IMR-90 (cell line): ENCODE measurements around the gene TOGARAM1. TPM values are rescaled to one million over a fixed set of nuclear protein-coding genes. Genes with fewer than 3 reads are reported as not detected.

Experiments used
- ATAC-seq: fragments of 200-7000 bp; cut with Tn5 transposase; 2 replicates; pipeline ENCODE4 v1.9.1; 2020; ENCODE audit warnings: low read depth, mild to moderate bottlenecking, moderate library complexity
- BruUV-seq: library from RNA; stranded (reverse); fragments of 400-500 nt; replicated peaks from 2 replicates; lab custom pipeline; 2021; lab: Mats Ljungman, UMichigan
- CTCF ChIA-PET: fragments of 300-600 bp; formaldehyde crosslinking; extraction: SDS; loops from one replicate; lab custom pipeline; 2021; ENCODE audit warnings: antibody characterized with exemption; lab: Yijun Ruan, JAX
- POLR2A ChIA-PET: fragments of 300-600 bp; sonication (Branson Sonifier 250); formaldehyde crosslinking; loops from one replicate; lab custom pipeline; 2022; ENCODE audit warnings: antibody characterized with exemption; ENCODE audit not compliant: unreplicated experiment; lab: Charles Lee
- DNase-seq: peaks from one replicate; pipeline ENCODE4 v3.0.0; 2013
- H2AFZ ChIP-seq: replicated peaks from 2 replicates; pipeline ENCODE3; 2013; ENCODE audit warnings: low read length, mild to moderate bottlenecking; ENCODE audit not compliant: poor library complexity
- H2AK5ac ChIP-seq: 2 replicates; pipeline ENCODE4 v1.6.1; 2013; ENCODE audit warnings: low read depth, low read length, inconsistent platforms
- H2AK9ac ChIP-seq: replicated peaks from 2 replicates; pipeline ENCODE3; 2013; ENCODE audit warnings: mild to moderate bottlenecking, low read depth, low read length, moderate library complexity; ENCODE audit not compliant: poor library complexity
- H2BK120ac ChIP-seq: 2 replicates; pipeline ENCODE4 v1.6.1; 2013; ENCODE audit warnings: low read depth, low read length, inconsistent platforms
- H2BK15ac ChIP-seq: 3 replicates; pipeline ENCODE4 v1.6.1; 2013; ENCODE audit warnings: low read depth, low read length, inconsistent platforms
- H2BK20ac ChIP-seq: 2 replicates; pipeline ENCODE4 v1.6.1; 2013; ENCODE audit warnings: low read depth, mild to moderate bottlenecking, inconsistent platforms, low read length, moderate library complexity
- H2BK5ac ChIP-seq: 2 replicates; pipeline ENCODE4 v1.6.1; 2013; ENCODE audit warnings: mild to moderate bottlenecking, low read depth, low read length, inconsistent platforms; ENCODE audit not compliant: poor library complexity, severe bottlenecking
- H3K14ac ChIP-seq: replicated peaks from 2 replicates; pipeline ENCODE4 v1.6.1; 2013; ENCODE audit warnings: low read depth, low read length, inconsistent platforms
- H3K18ac ChIP-seq: 2 replicates; pipeline ENCODE4 v1.6.1; 2013; ENCODE audit warnings: low read depth, low read length, control low read depth
- H3K23ac ChIP-seq: 2 replicates; pipeline ENCODE4 v1.6.1; 2013; ENCODE audit warnings: low read depth, low read length, inconsistent platforms
- H3K27ac ChIP-seq: 2 replicates; pipeline ENCODE4 v1.5.1; 2013; ENCODE audit warnings: mild to moderate bottlenecking, control low read depth, low read length; ENCODE audit not compliant: insufficient read depth
- H3K27me3 ChIP-seq: 2 replicates; pipeline ENCODE4 v1.6.1; 2013; ENCODE audit warnings: low read length; ENCODE audit not compliant: control insufficient read depth, insufficient read depth
- H3K36me3 ChIP-seq: 2 replicates; pipeline ENCODE4 v1.6.1; 2013; ENCODE audit warnings: low read length, mixed read lengths; ENCODE audit not compliant: control insufficient read depth, insufficient read depth
- H3K4ac ChIP-seq: 2 replicates; pipeline ENCODE4 v1.6.1; 2013; ENCODE audit warnings: low read depth, low read length, inconsistent platforms
- H3K4me1 ChIP-seq: 2 replicates; pipeline ENCODE4 v1.6.1; 2013; ENCODE audit warnings: low read length, mixed read lengths; ENCODE audit not compliant: control insufficient read depth, insufficient read depth
- H3K4me2 ChIP-seq: 2 replicates; pipeline ENCODE4 v1.6.1; 2013; ENCODE audit warnings: low read depth, mild to moderate bottlenecking, control low read depth, low read length, moderate library complexity
- H3K4me3 ChIP-seq: 2 replicates; pipeline ENCODE4 v1.5.1; 2013; ENCODE audit warnings: low read depth, mild to moderate bottlenecking, control low read depth, low read length, moderate library complexity; ENCODE audit not compliant: insufficient read depth
- H3K56ac ChIP-seq: 2 replicates; pipeline ENCODE4 v1.6.1; 2013; ENCODE audit warnings: low read length, inconsistent platforms; ENCODE audit not compliant: insufficient read depth; ENCODE audit errors: extremely low read depth
- H3K79me1 ChIP-seq, 2 experiments: 2 replicates each; pipeline ENCODE4 v1.6.1; 2013; ENCODE audit warnings: low read length in 2 of 2, inconsistent platforms in 1 of 2, low read depth in 1 of 2
- H3K9ac ChIP-seq: 2 replicates; pipeline ENCODE4 v1.6.1; 2013; ENCODE audit warnings: low read depth, low read length, control low read depth
- H3K9me1 ChIP-seq: 2 replicates; pipeline ENCODE4 v1.6.1; 2013; ENCODE audit warnings: low read length, inconsistent platforms; ENCODE audit not compliant: insufficient read depth
- H3K9me3 ChIP-seq: 2 replicates; pipeline ENCODE4 v1.6.1; 2013; ENCODE audit warnings: low read length; ENCODE audit not compliant: control insufficient read depth, insufficient read depth
- H4K20me1 ChIP-seq: 2 replicates; pipeline ENCODE4 v1.6.1; 2013; ENCODE audit warnings: low read length, inconsistent platforms; ENCODE audit not compliant: insufficient read depth
- H4K5ac ChIP-seq: 2 replicates; pipeline ENCODE4 v1.6.1; 2013; ENCODE audit warnings: mild to moderate bottlenecking, low read depth, low read length, control low read depth
- H4K8ac ChIP-seq, 2 experiments: 2 replicates each; pipeline ENCODE4 v1.6.1; 2013; ENCODE audit warnings: low read depth in 2 of 2, low read length in 2 of 2, control low read depth in 1 of 2, inconsistent platforms in 1 of 2
- H4K91ac ChIP-seq: 2 replicates; pipeline ENCODE4 v1.6.1; 2013; ENCODE audit warnings: low read depth, low read length, inconsistent platforms; ENCODE audit not compliant: insufficient read depth
- BHLHE40 ChIP-seq: fragments of 150-350 bp; IDR thresholded peaks from 2 replicates; pipeline ENCODE4 v1.6.1; 2016; ENCODE audit warnings: mild to moderate bottlenecking, low read depth, low read length
- MAFK ChIP-seq: IDR thresholded peaks from 2 replicates; pipeline ENCODE4 v1.6.1; 2012; ENCODE audit warnings: low read depth, low read length, improper control_type of control experiment
- MAZ ChIP-seq: IDR thresholded peaks from 2 replicates; pipeline ENCODE4 v1.6.1; 2012; ENCODE audit warnings: low read depth, mild to moderate bottlenecking, low read length, improper control_type of control experiment, moderate library complexity, borderline replicate concordance
- MXI1 ChIP-seq: IDR thresholded peaks from 2 replicates; pipeline ENCODE4 v1.6.1; 2012; ENCODE audit warnings: low read depth, mild to moderate bottlenecking, low read length, moderate library complexity, borderline replicate concordance
- POLR2A ChIP-seq: IDR thresholded peaks from 2 replicates; pipeline ENCODE4 v1.6.1; 2012; ENCODE audit warnings: mild to moderate bottlenecking, low read depth, low read length
- RCOR1 ChIP-seq: IDR thresholded peaks from 2 replicates; pipeline ENCODE4 v1.6.1; 2012; ENCODE audit warnings: mild to moderate bottlenecking, low read length, improper control_type of control experiment; ENCODE audit not compliant: insufficient replicate concordance
- SMC3 ChIP-seq: fragments of 150-350 bp; IDR thresholded peaks from 2 replicates; pipeline ENCODE4 v1.6.1; 2016; ENCODE audit warnings: low read depth, mild to moderate bottlenecking, antibody characterized with exemption, low read length, moderate library complexity
- WGBS, 2 experiments: methylation state at CpG; one replicate each; pipeline versions ENCODE4 v1.1.5 to v1.1.7; 2013; ENCODE audit warnings: missing lambda C conversion rate in 2 of 2; ENCODE audit not compliant: insufficient read length in 1 of 2; ENCODE audit errors: extremely low coverage in 2 of 2; 5-methylcytosine and 5-hydroxymethylcytosine counted together
- dilution Hi-C: fragments of 300-500 bp; cut with HindIII; formaldehyde crosslinking; loops from one replicate; pipeline ENCODE4 v1.14.3; 2018; ENCODE audit warnings: low sequenced_read_pairs; ENCODE audit not compliant: unreplicated experiment
- in situ Hi-C: fragments of 300-500 bp; cut with MboI; formaldehyde crosslinking; loops from 3 replicates; pipeline ENCODE4 v1.14.3; 2019; ENCODE audit warnings: low sequenced_read_pairs, inconsistent platforms, mixed read lengths
- intact Hi-C: fragments of 100-400 bp; cut with micrococcal nuclease; formaldehyde crosslinking; loops from 2 replicates; pipeline ENCODE4 v1.10.0; 2022
- polyA plus RNA-seq, 3 experiments: library from polyadenylated mRNA; depleted of rRNA; stranded (reverse); fragments of >200 nt; gene quantifications; 2 replicates each; pipeline ENCODE4 v1.2.3, GENCODE V29; 2012; ENCODE audit warnings: low replicate concordance in 1 of 3
- total RNA-seq: library from RNA; depleted of rRNA; stranded (reverse); fragments of >200 nt; gene quantifications from 2 replicates; pipeline ENCODE4 v1.2.3, GENCODE V29; 2012

The TOGARAM1 gene
- total and polyA plus RNA-seq, 2 of the 4 experiments (the other 2 are of a cell fraction) = 3.1 to 13.4 TPM

GRCh38 chr14:45083976-45084722, 122.2 kb downstream of the TOGARAM1 start, which contains the start of gene PRPF39 (continued):
- TF ChIP-seq MAFK (no peak), MXI1 (peak; percentile 81; the same call in 1 of the 2 replicates)

GRCh38 chr14:45084946-45085346, 123.0 kb downstream of the TOGARAM1 start:
- Histone ChIP-seq H3K14ac (no peak overlapping the region; the same call in 1 of the 2 replicates), H3K56ac (peak overlapping the region; percentile 90; the same call in 1 of the 2 replicates), H2BK15ac (no peak overlapping the region), H2AK5ac (no peak overlapping the region), H3K18ac (no peak overlapping the region), H3K4me2 (peak overlapping the region; percentile 78), H2BK20ac (no peak overlapping the region), H3K4ac (no peak overlapping the region), H4K8ac (no peak overlapping the region), H4K91ac (no peak overlapping the region), H2AFZ (no peak overlapping the region), H4K5ac (no peak overlapping the region), H2AK9ac (no peak overlapping the region), H3K4me3 (peak overlapping the region; percentile 70), H2BK5ac (peak overlapping the region; percentile 32), H3K9me3 (no peaks in the 10 kb centered on the region), H2BK120ac (no peak overlapping the region), H3K23ac (0 out of 2 replicates have a peak overlapping the region, but pooled peaks have one; percentile 1), H3K4me1 (peaks cover 2% of the 10 kb centered on the region; the same call in 1 of the 2 replicates), H3K79me1 (peaks cover 4 to 25% of the 10 kb centered on the region in 2 experiments; a peak in 2 of 4 replicates), H4K20me1 (peaks cover 56% of the 10 kb centered on the region), H3K36me3 (no peaks in the 10 kb centered on the region), H3K9ac (peak overlapping the region; percentile 72; the same call in 1 of the 2 replicates), H3K9me1 (peaks cover 6% of the 10 kb centered on the region), H3K27ac (no peak overlapping the region), H3K27me3 (no peaks in the 10 kb centered on the region)
- dilution Hi-C loops = no loop called here
- ChIA-PET POLR2A (no interaction called here), CTCF (no interaction called here)
- TF ChIP-seq RCOR1 (no peak), MAZ (no peak), SMC3 (no peak), BHLHE40 (no peak), MAFK (peak; percentile 17; the same call in 1 of the 2 replicates), POLR2A (no peak)
- no TSS peak for BruUV-seq
- intact Hi-C loops = loop anchor here (1.0 to 5.0 kb wide), 4 partner anchors 123 to 182 kb away; partner anchors contain the start of genes KLHL28, MIS18BP1 and TOGARAM1
- WGBS, 2 experiments = no CpG with 5 or more reads among the region's 4 CpGs
- in situ Hi-C loops = no loop called here
- ATAC-seq (no peak), DNase-seq (peak; percentile 46)
